MM.1S (cell line): ENCODE results near the gene RBM28.

Experiments used
- DNase-seq: peaks from one replicate; pipeline ENCODE4 v3.0.0-alpha.2; 2015
- H2AFZ ChIP-seq: fragments of 300-600 bp; sonication (generic); 2 replicates; pipeline ENCODE4 v1.6.0; 2016; ENCODE audit warnings: antibody characterized with exemption, low read length
- H3F3A ChIP-seq: fragments of 300-600 bp; sonication (generic); 2 replicates; pipeline ENCODE4 v1.6.1; 2016; ENCODE audit warnings: mild to moderate bottlenecking, antibody characterized with exemption, low read length, moderate library complexity, mixed read lengths; ENCODE audit not compliant: insufficient read depth
- H3K27ac ChIP-seq: fragments of 300-600 bp; sonication (generic); 2 replicates; pipeline ENCODE4 v1.5.1; 2016; ENCODE audit warnings: mild to moderate bottlenecking, low read length
- H3K27me3 ChIP-seq: fragments of 300-600 bp; sonication (generic); replicated peaks from 2 replicates; pipeline ENCODE4 v1.6.0; 2016; ENCODE audit warnings: low read length; ENCODE audit not compliant: insufficient read depth
- H3K36me3 ChIP-seq: fragments of 300-600 bp; sonication (generic); replicated peaks from 2 replicates; pipeline ENCODE4 v1.6.1; 2016; ENCODE audit warnings: mild to moderate bottlenecking, low read length, mixed read lengths; ENCODE audit not compliant: insufficient read depth
- H3K4me1 ChIP-seq: fragments of 300-600 bp; sonication (generic); 2 replicates; pipeline ENCODE4 v1.6.1; 2016; ENCODE audit warnings: low read length, mixed read lengths
- H3K4me2 ChIP-seq: fragments of 300-600 bp; sonication (generic); 2 replicates; pipeline ENCODE4 v1.6.0; 2016; ENCODE audit warnings: low read depth, low read length
- H3K4me3 ChIP-seq: fragments of 300-600 bp; sonication (generic); 2 replicates; pipeline ENCODE4 v1.5.1; 2016; ENCODE audit warnings: low read length, mixed read lengths
- H3K79me2 ChIP-seq: fragments of 300-600 bp; sonication (generic); 2 replicates; pipeline ENCODE4 v1.6.1; 2016; ENCODE audit warnings: mixed run types, low read length, mixed read lengths
- H3K9ac ChIP-seq: fragments of 300-600 bp; sonication (generic); 2 replicates; pipeline ENCODE4 v1.6.1; 2016; ENCODE audit warnings: low read length, mixed read lengths
- H3K9me2 ChIP-seq: fragments of 300-600 bp; sonication (generic); replicated peaks from 2 replicates; pipeline ENCODE4 v1.6.1; 2016; ENCODE audit warnings: mild to moderate bottlenecking, low read length, mixed read lengths; ENCODE audit not compliant: insufficient read depth
- H3K9me3 ChIP-seq: fragments of 300-600 bp; sonication (generic); replicated peaks from 2 replicates; pipeline ENCODE4 v1.6.1; 2016; ENCODE audit warnings: mild to moderate bottlenecking, low read length, mixed read lengths; ENCODE audit not compliant: insufficient read depth
- H4K20me1 ChIP-seq: fragments of 300-600 bp; sonication (generic); 2 replicates; pipeline ENCODE4 v1.6.1; 2016; ENCODE audit warnings: mild to moderate bottlenecking, low read length, moderate library complexity, mixed read lengths; ENCODE audit not compliant: insufficient read depth
- EZH2 ChIP-seq: fragments of 300-600 bp; sonication (generic); optimal IDR thresholded peaks from 2 replicates; pipeline ENCODE3; 2017; ENCODE audit warnings: low read depth, mild to moderate bottlenecking, antibody characterized with exemption, low read length, mixed read lengths
- EZH2phosphoT487 ChIP-seq: fragments of 300-600 bp; sonication (generic); IDR thresholded peaks from 2 replicates; pipeline ENCODE4 v1.6.1; 2018; ENCODE audit warnings: antibody characterized with exemption, low read length
- TF ChIP-seq, protein P1 (sequence below): fragments of 300-600 bp; sonication (generic); IDR thresholded peaks from 2 replicates; pipeline ENCODE4 v1.5.1; 2016; ENCODE audit warnings: antibody characterized with exemption, low read length, mixed read lengths

The RBM28 gene

DNA sequence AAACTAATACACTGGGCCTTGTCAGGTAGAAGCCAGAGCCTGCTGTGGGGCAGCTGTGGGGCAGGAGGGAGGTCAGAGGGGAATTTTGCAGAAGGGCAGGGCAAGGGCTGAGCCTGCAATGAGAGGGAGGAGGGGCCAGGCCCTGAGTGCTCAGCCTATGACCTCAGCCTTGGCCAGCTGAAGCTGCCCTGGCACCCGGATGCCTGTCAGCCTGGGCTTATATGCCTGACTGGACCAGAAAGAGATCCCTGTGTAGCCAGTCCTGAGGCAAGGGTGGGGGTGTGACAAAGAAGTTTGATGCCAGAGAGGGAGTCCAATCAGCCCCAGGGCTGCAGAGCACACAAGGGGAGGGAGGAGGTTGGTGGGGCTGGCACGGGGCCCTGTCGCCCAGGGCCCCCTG is 40.1 kb upstream of the RBM28 start:
- no peaks in the 10 kb centered on the region for H3K9me2 ChIP-seq
- H3K27me3 ChIP-seq: peaks cover 5% of the 10 kb centered on the region
- H3K4me2 ChIP-seq: no peak overlapping the region
- no peaks in the 10 kb centered on the region for H3K9me3 ChIP-seq
- H3K36me3 ChIP-seq: no peaks in the 10 kb centered on the region
- DNase-seq: no peak
- H4K20me1 ChIP-seq: no peaks in the 10 kb centered on the region
- H2AFZ ChIP-seq: no peak overlapping the region
- H3K4me3 ChIP-seq: no peak overlapping the region
- H3K79me2 ChIP-seq: no peaks in the 10 kb centered on the region
- TF ChIP-seq EZH2phosphoT487 (no peak), EZH2 (no peak)
- TF ChIP-seq, protein P1, sequence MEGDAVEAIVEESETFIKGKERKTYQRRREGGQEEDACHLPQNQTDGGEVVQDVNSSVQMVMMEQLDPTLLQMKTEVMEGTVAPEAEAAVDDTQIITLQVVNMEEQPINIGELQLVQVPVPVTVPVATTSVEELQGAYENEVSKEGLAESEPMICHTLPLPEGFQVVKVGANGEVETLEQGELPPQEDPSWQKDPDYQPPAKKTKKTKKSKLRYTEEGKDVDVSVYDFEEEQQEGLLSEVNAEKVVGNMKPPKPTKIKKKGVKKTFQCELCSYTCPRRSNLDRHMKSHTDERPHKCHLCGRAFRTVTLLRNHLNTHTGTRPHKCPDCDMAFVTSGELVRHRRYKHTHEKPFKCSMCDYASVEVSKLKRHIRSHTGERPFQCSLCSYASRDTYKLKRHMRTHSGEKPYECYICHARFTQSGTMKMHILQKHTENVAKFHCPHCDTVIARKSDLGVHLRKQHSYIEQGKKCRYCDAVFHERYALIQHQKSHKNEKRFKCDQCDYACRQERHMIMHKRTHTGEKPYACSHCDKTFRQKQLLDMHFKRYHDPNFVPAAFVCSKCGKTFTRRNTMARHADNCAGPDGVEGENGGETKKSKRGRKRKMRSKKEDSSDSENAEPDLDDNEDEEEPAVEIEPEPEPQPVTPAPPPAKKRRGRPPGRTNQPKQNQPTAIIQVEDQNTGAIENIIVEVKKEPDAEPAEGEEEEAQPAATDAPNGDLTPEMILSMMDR: no peak
- H3K9ac ChIP-seq: no peak overlapping the region
- H3K27ac ChIP-seq: no peak overlapping the region
- no peaks in the 10 kb centered on the region for H3F3A ChIP-seq
- no peaks in the 10 kb centered on the region for H3K4me1 ChIP-seq

DNA sequence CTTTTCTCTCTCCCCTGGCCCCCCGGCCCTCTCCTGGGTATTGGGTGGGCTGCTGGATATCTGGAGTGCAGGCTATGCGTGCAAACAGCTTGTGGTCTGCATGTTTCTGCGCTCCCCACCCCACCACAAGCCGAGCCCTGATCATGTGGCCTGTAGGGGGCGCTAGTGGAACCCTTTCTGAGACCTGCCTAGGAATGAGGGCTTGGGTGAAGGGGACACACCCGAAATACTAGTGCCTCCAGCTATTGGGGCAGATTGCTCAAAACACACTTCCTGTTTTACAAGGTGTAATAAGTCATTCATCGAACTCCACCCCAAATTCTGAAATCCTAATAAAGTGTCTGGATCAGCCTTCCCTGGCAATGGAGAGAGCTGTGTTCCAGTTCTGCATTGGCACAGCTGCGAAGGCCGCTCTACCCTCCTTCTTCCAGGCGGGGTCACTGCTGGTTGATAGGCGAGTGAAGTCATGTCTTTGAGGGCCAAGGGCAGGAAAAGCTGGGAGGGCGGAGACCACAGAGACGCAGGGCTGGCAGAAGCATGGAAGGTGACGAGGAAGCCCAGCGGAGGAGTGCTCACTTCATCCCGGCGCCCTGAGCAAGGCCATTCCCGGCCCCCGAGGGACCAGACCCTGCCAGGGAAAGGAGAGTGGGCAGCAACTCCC is 37.6 kb upstream of the RBM28 start:
- Histone ChIP-seq H3K4me2 (no peak overlapping the region), H4K20me1 (no peaks in the 10 kb centered on the region), H3K79me2 (no peaks in the 10 kb centered on the region), H3K9me2 (no peaks in the 10 kb centered on the region), H3F3A (no peaks in the 10 kb centered on the region), H3K4me3 (no peak overlapping the region), H3K9me3 (no peaks in the 10 kb centered on the region), H3K27me3 (no peaks in the 10 kb centered on the region), H3K9ac (no peak overlapping the region), H3K27ac (no peak overlapping the region), H3K36me3 (no peaks in the 10 kb centered on the region), H3K4me1 (no peaks in the 10 kb centered on the region), H2AFZ (no peak overlapping the region)
- TF ChIP-seq, protein P1: peak; percentile 85
- no peak for TF ChIP-seq EZH2phosphoT487
- peak; percentile 30 for DNase-seq

DNA sequence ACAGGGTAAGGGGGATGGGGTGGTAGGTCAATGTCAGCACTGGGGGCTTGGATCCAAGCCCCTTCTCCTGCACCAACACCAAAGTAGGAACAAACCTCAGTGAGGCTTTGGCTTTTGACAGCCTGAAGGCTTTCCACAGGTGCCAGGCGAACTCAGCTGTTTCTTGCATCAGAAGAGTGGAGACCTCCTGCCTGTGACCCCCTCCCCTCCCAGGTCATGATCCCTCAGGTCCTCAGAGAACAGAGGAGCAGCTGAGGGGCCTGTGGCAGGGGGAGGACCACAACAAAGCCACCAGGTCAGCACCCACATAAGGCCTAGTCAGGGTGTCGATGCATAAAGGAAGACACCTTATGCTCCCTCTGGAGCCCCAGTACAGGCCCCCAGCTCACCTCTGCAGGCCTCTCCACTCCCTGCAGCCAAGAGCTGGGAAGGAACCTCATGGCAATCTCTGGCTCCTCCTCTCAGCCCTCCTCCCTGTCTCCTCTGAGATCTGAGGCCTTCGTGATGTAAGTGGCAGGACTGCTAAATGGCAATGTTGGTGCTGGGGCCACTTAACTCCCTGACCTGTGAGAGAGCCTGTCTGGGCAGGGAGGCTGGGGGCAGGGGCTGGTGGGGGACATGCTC is 36.9 kb upstream of the RBM28 start:
- H2AFZ ChIP-seq: no peak overlapping the region

More for the DNA sequence above, 36.9 kb upstream of the RBM28 start:
- no peaks in the 10 kb centered on the region for H3K9me3 ChIP-seq
- H3K9me2 ChIP-seq: no peaks in the 10 kb centered on the region
- no peak overlapping the region for H3K9ac ChIP-seq
- no peak overlapping the region for H3K4me2 ChIP-seq
- H3K36me3 ChIP-seq: no peaks in the 10 kb centered on the region
- TF ChIP-seq EZH2 (no peak), EZH2phosphoT487 (no peak)
- TF ChIP-seq, protein P1: no peak
- H3F3A ChIP-seq: no peaks in the 10 kb centered on the region
- H3K79me2 ChIP-seq: no peaks in the 10 kb centered on the region
- H3K27ac ChIP-seq: no peak overlapping the region
- no peaks in the 10 kb centered on the region for H3K27me3 ChIP-seq
- H3K4me1 ChIP-seq: no peaks in the 10 kb centered on the region
- H3K4me3 ChIP-seq: no peak overlapping the region
- no peak for DNase-seq
- no peaks in the 10 kb centered on the region for H4K20me1 ChIP-seq
